OCI-LY1 (cell line): Measurements from ENCODE around the gene FAM120A.

Experiments used
- H2AFZ ChIP-seq: fragments of 200-600 bp; sonication (generic), shearing (Covaris generic); 2 replicates; pipeline ENCODE4 v1.6.0; 2014; ENCODE audit warnings: antibody characterized with exemption, mild to moderate bottlenecking, low read length
- H3F3A ChIP-seq: fragments of 200-600 bp; sonication (generic), shearing (Covaris generic); 2 replicates; pipeline ENCODE4 v1.6.0; 2014; ENCODE audit warnings: mild to moderate bottlenecking, antibody characterized with exemption, low read length, moderate library complexity; ENCODE audit not compliant: insufficient read depth
- H3K27ac ChIP-seq: fragments of 200-600 bp; sonication (generic); 2 replicates; pipeline ENCODE4 v1.5.1; 2014; ENCODE audit warnings: low read length, mixed run types, mild to moderate bottlenecking, low read depth; ENCODE audit not compliant: poor library complexity, severe bottlenecking
- H3K27me3 ChIP-seq: fragments of 200-600 bp; sonication (generic); 2 replicates; pipeline ENCODE4 v1.6.0; 2014; ENCODE audit warnings: antibody characterized with exemption, mild to moderate bottlenecking, low read length, moderate library complexity; ENCODE audit not compliant: insufficient read depth
- H3K36me3 ChIP-seq: fragments of 200-600 bp; sonication (generic); 2 replicates; pipeline ENCODE4 v1.6.1; 2014; ENCODE audit warnings: mild to moderate bottlenecking, antibody characterized with exemption, low read length, moderate library complexity, mixed read lengths; ENCODE audit not compliant: insufficient read depth
- H3K4me1 ChIP-seq: fragments of 200-600 bp; sonication (generic); 2 replicates; pipeline ENCODE4 v1.5.1; 2014; ENCODE audit warnings: mild to moderate bottlenecking, low read length, moderate library complexity; ENCODE audit not compliant: insufficient read depth, severe bottlenecking
- H3K4me2 ChIP-seq: fragments of 200-600 bp; sonication (generic), shearing (Covaris generic); 2 replicates; pipeline ENCODE4 v1.6.1; 2014; ENCODE audit warnings: low read length
- H3K4me3 ChIP-seq: fragments of 200-600 bp; sonication (generic); 2 replicates; pipeline ENCODE4 v1.5.1; 2014; ENCODE audit warnings: low read length, low read depth, mild to moderate bottlenecking, mixed read lengths; ENCODE audit not compliant: poor library complexity, severe bottlenecking
- H3K79me2 ChIP-seq: fragments of 200-600 bp; shearing (Covaris generic); 2 replicates; pipeline ENCODE4 v1.6.1; 2016; ENCODE audit warnings: mixed run types, low read length, mixed read lengths; ENCODE audit not compliant: insufficient read depth
- H3K9ac ChIP-seq: fragments of 200-600 bp; sonication (generic), shearing (Covaris generic); 2 replicates; pipeline ENCODE4 v1.6.1; 2014; ENCODE audit warnings: mild to moderate bottlenecking, low read length, mixed read lengths
- H3K9me2 ChIP-seq: fragments of 200-600 bp; sonication (generic), shearing (Covaris generic); 2 replicates; pipeline ENCODE4 v1.6.1; 2014; ENCODE audit warnings: low read depth, mild to moderate bottlenecking, low read length, mixed read lengths
- H3K9me3 ChIP-seq: fragments of 200-600 bp; shearing (Covaris generic); 2 replicates; pipeline ENCODE4 v1.6.1; 2014; ENCODE audit warnings: low read length, mixed read lengths
- H4K20me1 ChIP-seq: fragments of 200-600 bp; sonication (generic), shearing (Covaris generic); 2 replicates; pipeline ENCODE4 v1.6.0; 2016; ENCODE audit warnings: mild to moderate bottlenecking, low read length; ENCODE audit not compliant: insufficient read depth
- CTCF ChIP-seq: fragments of 200-600 bp; sonication (generic), shearing (Covaris generic); IDR thresholded peaks from 2 replicates; pipeline ENCODE4 v1.5.1; 2017; ENCODE audit warnings: mild to moderate bottlenecking, antibody characterized with exemption, low read length, moderate library complexity, mixed read lengths
- EZH2 ChIP-seq: fragments of 200-600 bp; sonication (generic), shearing (Covaris generic); IDR thresholded peaks from 2 replicates; pipeline ENCODE4 v1.8.0; 2017; ENCODE audit warnings: borderline replicate concordance, mixed run types, mild to moderate bottlenecking, antibody characterized with exemption, low read length, moderate library complexity, mixed read lengths

The FAM120A gene

GRCh38 chr9:93453047-93453914 is 1.8 kb downstream of the FAM120A start, which contains the start of gene FAM120AOS:
Gene FAM120AOS, minus strand, starts transcription at chr9:93453581. Its CDS starts 872 bp downstream, at chr9:93452709.
- peak within 1 kb of the TSS; percentile 88 for H3K4me2 ChIP-seq
- peak within 1 kb of the TSS; percentile 99 for H3K4me3 ChIP-seq
- no peaks in the 10 kb centered on the region for H4K20me1 ChIP-seq
- H3K9ac ChIP-seq = peak within 1 kb of the TSS; percentile 97
- H3K9me3 ChIP-seq = no peaks in the 10 kb centered on the region
- peaks cover 55% of the 10 kb centered on the region for H3K36me3 ChIP-seq
- H3K9me2 ChIP-seq = no peaks in the 10 kb centered on the region
- peak within 1 kb of the TSS; percentile 80 for H3K27ac ChIP-seq
- no peak for TF ChIP-seq EZH2
- no peak for TF ChIP-seq CTCF
- H3K79me2 ChIP-seq = peaks cover 68% of the 10 kb centered on the region
- no peaks in the 10 kb centered on the region for H3K27me3 ChIP-seq
- H2AFZ ChIP-seq = no peak within 1 kb of the TSS
- no peaks in the 10 kb centered on the region for H3F3A ChIP-seq
- peaks cover 53% of the 10 kb centered on the region for H3K4me1 ChIP-seq

- Histone ChIP-seq H3F3A (no peaks in the 10 kb centered on the region; the same call in 1 of the 2 replicates), H3K36me3 (peaks cover 45% of the 10 kb centered on the region; the same call in 1 of the 2 replicates), H2AFZ (no peak overlapping the region), H3K4me3 (peak overlapping the region; percentile 16), H3K27ac (peak overlapping the region; percentile 29), H3K9me2 (no peaks in the 10 kb centered on the region), H3K79me2 (peaks cover 89% of the 10 kb centered on the region), H3K27me3 (no peaks in the 10 kb centered on the region), H3K9ac (peak overlapping the region; percentile 10; the same call in 1 of the 2 replicates), H4K20me1 (no peaks in the 10 kb centered on the region), H3K9me3 (no peaks in the 10 kb centered on the region), H3K4me2 (peak overlapping the region; percentile 47), H3K4me1 (peaks cover 65% of the 10 kb centered on the region)
- no peak for TF ChIP-seq CTCF
- TF ChIP-seq EZH2 = no peak
Measured at GRCh38 chr9:93456022-93456421, 4.5 kb downstream of the FAM120A start.

- Histone ChIP-seq H4K20me1 (no peaks in the 10 kb centered on the region), H3K9me2 (no peaks in the 10 kb centered on the region), H3K9me3 (no peaks in the 10 kb centered on the region), H3K4me1 (peaks cover 70% of the 10 kb centered on the region), H3K4me2 (peak overlapping the region; percentile 47), H3F3A (no peaks in the 10 kb centered on the region; the same call in 1 of the 2 replicates), H3K36me3 (peaks cover 45% of the 10 kb centered on the region; the same call in 1 of the 2 replicates), H3K27ac (peak overlapping the region; percentile 29), H2AFZ (no peak overlapping the region), H3K9ac (peak overlapping the region; percentile 10; the same call in 1 of the 2 replicates), H3K4me3 (peak overlapping the region; percentile 16), H3K79me2 (peaks cover 94% of the 10 kb centered on the region), H3K27me3 (no peaks in the 10 kb centered on the region)
- TF ChIP-seq EZH2 = no peak
- TF ChIP-seq CTCF = no peak
Measured at GRCh38 chr9:93456504-93456903, 5.0 kb downstream of the FAM120A start.
